HepG2 (cell line): ENCODE data around the gene CIAPIN1. TPM values are rescaled to one million over a fixed set of nuclear protein-coding genes. Genes with fewer than 3 reads are reported as not detected.

Source experiments
- HNF4A ChIP-seq: sonication (generic); formaldehyde crosslinking; IDR thresholded peaks from 2 replicates; pipeline ENCODE4 v1.4.0; 2020; ENCODE audit warnings: missing genetic modification reagents
- NKX3-1 ChIP-seq: sonication (generic); formaldehyde crosslinking; IDR thresholded peaks from 2 replicates; pipeline ENCODE4 v1.5.0; 2020; ENCODE audit warnings: missing genetic modification reagents
- REPIN1 ChIP-seq: sonication (generic); formaldehyde crosslinking; IDR thresholded peaks from 2 replicates; pipeline ENCODE4 v1.8.0; 2022; ENCODE audit warnings: missing genetic modification reagents, low read depth, mild to moderate bottlenecking, borderline replicate concordance
- TEAD2 ChIP-seq: sonication (generic); formaldehyde crosslinking; IDR thresholded peaks from 2 replicates; pipeline ENCODE4 v1.9.0; 2021; ENCODE audit warnings: missing genetic modification reagents
- ZNF350 ChIP-seq: sonication (generic); formaldehyde crosslinking; IDR thresholded peaks from 2 replicates; pipeline ENCODE4 v1.4.0; 2020; ENCODE audit warnings: mild to moderate bottlenecking, low read depth, missing genetic modification reagents, borderline replicate concordance
- polyA plus RNA-seq, 8 experiments: library from polyadenylated mRNA; depleted of rRNA in 3 of 8; stranded (reverse) in 7 of 8; unstranded in 1 of 8; fragments of >200 nt; fragmentation: Illumina TruSeq in 4 of 8; extraction: Trizol in 4 of 8; gene quantifications; 2 replicates each; pipeline versions ENCODE4 v1.2.1 to v1.2.3, GENCODE V29; 2011 to 2016; ENCODE audit warnings: low read depth in 4 of 8, missing spikeins in 1 of 8, mixed read lengths in 1 of 8; ENCODE audit not compliant: insufficient read depth in 1 of 8
- total RNA-seq, 5 experiments: library from RNA; depleted of rRNA; stranded (reverse); fragments of >200 nt; fragmentation: Illumina TruSeq; extraction: Trizol; gene quantifications; 2 replicates each; pipeline ENCODE4 v1.2.3, GENCODE V29; 2016; ENCODE audit warnings: low read depth in 1 of 5
- TF ChIP-seq, protein P1 (sequence below): IDR thresholded peaks from 2 replicates; pipeline ENCODE4 v1.6.1; 2016; ENCODE audit warnings: missing compliant biosample characterization, missing genetic modification reagents, borderline replicate concordance
- TF ChIP-seq, protein P2 (sequence below): sonication (generic); formaldehyde crosslinking; IDR thresholded peaks from 2 replicates; pipeline ENCODE4 v1.4.0; 2020; ENCODE audit warnings: missing genetic modification reagents, borderline replicate concordance
- TF ChIP-seq, protein P3 (sequence below): fragments of 450-650 bp; IDR thresholded peaks from 2 replicates; pipeline ENCODE4 v1.6.1; 2016
- TF ChIP-seq, protein P4 (sequence below): IDR thresholded peaks from 2 replicates; pipeline ENCODE4 v1.6.1; 2012; ENCODE audit warnings: low read length, improper control_type of control experiment
- TF ChIP-seq, protein P5 (sequence below): sonication (generic); formaldehyde crosslinking; IDR thresholded peaks from 2 replicates; pipeline ENCODE4 v1.9.0; 2021; ENCODE audit warnings: missing genetic modification reagents, borderline replicate concordance
- TF ChIP-seq, protein P6 (sequence below): sonication (generic); formaldehyde crosslinking; IDR thresholded peaks from 2 replicates; pipeline ENCODE4 v1.5.0; 2020; ENCODE audit warnings: mild to moderate bottlenecking, missing genetic modification reagents, borderline replicate concordance

The CIAPIN1 gene
- total and polyA plus RNA-seq, 2 of the 13 experiments (the other 11 are each of a cell fraction or from before 2014, with no cell fraction given): 69.3 to 89.7 TPM

DNA sequence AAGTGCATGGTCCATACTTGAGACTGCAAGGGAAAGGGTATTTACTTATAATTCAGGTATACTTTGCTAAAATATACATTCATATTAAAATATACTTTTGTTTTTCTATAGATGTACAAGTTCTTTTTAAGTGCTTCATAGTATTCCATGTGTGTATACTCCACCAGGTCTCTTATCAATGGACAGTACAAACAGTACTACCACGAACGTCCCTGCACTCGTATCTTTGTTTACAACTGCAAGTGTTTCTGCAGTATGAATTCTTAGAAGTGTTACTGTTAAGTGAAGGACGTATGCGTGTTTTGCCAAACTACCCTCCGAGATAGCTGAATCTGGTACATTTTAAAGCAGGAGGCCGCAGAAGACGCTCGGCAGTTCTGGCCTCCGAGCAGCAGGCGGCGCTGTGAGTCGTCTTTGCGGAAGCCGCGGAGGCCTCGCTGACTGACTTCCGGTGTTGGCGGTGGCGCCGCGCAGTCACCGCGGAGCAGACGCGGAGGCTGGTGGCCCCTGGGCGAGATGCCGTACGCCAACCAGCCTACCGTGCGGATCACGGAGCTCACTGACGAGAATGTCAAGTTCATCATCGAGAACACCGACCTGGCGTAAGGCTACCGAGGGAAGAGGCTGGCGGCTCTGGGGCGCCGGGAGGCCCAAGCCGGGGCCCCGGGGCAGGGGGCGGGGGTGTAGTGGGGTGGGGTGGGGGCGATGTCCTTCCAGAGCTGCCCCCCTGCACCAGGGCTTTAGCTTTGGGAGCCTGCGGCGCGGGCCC, 15.2 kb upstream of the CIAPIN1 start, which contains the start of gene POLR2C (continued):
- TF ChIP-seq TEAD2 (CRISPR knock-in tag) (no peak), REPIN1 (peak; percentile 97), HNF4A (CRISPR knock-in tag) (peak; percentile 59), NKX3-1 (no peak; the same call in none of the 2 replicates), ZNF350 (CRISPR knock-in tag) (peak; percentile 96)
- TF ChIP-seq, protein P1, sequence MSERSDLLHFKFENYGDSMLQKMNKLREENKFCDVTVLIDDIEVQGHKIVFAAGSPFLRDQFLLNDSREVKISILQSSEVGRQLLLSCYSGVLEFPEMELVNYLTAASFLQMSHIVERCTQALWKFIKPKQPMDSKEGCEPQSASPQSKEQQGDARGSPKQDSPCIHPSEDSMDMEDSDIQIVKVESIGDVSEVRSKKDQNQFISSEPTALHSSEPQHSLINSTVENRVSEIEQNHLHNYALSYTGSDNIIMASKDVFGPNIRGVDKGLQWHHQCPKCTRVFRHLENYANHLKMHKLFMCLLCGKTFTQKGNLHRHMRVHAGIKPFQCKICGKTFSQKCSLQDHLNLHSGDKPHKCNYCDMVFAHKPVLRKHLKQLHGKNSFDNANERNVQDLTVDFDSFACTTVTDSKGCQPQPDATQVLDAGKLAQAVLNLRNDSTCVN (CRISPR knock-in tag): peak; percentile 93
- TF ChIP-seq, protein P2, sequence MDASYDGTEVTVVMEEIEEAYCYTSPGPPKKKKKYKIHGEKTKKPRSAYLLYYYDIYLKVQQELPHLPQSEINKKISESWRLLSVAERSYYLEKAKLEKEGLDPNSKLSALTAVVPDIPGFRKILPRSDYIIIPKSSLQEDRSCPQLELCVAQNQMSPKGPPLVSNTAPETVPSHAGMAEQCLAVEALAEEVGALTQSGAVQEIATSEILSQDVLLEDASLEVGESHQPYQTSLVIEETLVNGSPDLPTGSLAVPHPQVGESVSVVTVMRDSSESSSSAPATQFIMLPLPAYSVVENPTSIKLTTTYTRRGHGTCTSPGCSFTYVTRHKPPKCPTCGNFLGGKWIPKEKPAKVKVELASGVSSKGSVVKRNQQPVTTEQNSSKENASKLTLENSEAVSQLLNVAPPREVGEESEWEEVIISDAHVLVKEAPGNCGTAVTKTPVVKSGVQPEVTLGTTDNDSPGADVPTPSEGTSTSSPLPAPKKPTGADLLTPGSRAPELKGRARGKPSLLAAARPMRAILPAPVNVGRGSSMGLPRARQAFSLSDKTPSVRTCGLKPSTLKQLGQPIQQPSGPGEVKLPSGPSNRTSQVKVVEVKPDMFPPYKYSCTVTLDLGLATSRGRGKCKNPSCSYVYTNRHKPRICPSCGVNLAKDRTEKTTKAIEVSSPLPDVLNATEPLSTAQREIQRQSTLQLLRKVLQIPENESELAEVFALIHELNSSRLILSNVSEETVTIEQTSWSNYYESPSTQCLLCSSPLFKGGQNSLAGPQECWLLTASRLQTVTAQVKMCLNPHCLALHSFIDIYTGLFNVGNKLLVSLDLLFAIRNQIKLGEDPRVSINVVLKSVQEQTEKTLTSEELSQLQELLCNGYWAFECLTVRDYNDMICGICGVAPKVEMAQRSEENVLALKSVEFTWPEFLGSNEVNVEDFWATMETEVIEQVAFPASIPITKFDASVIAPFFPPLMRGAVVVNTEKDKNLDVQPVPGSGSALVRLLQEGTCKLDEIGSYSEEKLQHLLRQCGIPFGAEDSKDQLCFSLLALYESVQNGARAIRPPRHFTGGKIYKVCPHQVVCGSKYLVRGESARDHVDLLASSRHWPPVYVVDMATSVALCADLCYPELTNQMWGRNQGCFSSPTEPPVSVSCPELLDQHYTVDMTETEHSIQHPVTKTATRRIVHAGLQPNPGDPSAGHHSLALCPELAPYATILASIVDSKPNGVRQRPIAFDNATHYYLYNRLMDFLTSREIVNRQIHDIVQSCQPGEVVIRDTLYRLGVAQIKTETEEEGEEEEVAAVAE (CRISPR knock-in tag): peak; percentile 75; the same call in 1 of the 2 replicates
- TF ChIP-seq, protein P3, sequence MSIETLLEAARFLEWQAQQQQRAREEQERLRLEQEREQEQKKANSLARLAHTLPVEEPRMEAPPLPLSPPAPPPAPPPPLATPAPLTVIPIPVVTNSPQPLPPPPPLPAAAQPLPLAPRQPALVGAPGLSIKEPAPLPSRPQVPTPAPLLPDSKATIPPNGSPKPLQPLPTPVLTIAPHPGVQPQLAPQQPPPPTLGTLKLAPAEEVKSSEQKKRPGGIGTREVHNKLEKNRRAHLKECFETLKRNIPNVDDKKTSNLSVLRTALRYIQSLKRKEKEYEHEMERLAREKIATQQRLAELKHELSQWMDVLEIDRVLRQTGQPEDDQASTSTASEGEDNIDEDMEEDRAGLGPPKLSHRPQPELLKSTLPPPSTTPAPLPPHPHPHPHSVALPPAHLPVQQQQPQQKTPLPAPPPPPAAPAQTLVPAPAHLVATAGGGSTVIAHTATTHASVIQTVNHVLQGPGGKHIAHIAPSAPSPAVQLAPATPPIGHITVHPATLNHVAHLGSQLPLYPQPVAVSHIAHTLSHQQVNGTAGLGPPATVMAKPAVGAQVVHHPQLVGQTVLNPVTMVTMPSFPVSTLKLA: no peak
- TF ChIP-seq, protein P4, sequence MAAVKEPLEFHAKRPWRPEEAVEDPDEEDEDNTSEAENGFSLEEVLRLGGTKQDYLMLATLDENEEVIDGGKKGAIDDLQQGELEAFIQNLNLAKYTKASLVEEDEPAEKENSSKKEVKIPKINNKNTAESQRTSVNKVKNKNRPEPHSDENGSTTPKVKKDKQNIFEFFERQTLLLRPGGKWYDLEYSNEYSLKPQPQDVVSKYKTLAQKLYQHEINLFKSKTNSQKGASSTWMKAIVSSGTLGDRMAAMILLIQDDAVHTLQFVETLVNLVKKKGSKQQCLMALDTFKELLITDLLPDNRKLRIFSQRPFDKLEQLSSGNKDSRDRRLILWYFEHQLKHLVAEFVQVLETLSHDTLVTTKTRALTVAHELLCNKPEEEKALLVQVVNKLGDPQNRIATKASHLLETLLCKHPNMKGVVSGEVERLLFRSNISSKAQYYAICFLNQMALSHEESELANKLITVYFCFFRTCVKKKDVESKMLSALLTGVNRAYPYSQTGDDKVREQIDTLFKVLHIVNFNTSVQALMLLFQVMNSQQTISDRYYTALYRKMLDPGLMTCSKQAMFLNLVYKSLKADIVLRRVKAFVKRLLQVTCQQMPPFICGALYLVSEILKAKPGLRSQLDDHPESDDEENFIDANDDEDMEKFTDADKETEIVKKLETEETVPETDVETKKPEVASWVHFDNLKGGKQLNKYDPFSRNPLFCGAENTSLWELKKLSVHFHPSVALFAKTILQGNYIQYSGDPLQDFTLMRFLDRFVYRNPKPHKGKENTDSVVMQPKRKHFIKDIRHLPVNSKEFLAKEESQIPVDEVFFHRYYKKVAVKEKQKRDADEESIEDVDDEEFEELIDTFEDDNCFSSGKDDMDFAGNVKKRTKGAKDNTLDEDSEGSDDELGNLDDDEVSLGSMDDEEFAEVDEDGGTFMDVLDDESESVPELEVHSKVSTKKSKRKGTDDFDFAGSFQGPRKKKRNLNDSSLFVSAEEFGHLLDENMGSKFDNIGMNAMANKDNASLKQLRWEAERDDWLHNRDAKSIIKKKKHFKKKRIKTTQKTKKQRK: no peak
- TF ChIP-seq, protein P5, sequence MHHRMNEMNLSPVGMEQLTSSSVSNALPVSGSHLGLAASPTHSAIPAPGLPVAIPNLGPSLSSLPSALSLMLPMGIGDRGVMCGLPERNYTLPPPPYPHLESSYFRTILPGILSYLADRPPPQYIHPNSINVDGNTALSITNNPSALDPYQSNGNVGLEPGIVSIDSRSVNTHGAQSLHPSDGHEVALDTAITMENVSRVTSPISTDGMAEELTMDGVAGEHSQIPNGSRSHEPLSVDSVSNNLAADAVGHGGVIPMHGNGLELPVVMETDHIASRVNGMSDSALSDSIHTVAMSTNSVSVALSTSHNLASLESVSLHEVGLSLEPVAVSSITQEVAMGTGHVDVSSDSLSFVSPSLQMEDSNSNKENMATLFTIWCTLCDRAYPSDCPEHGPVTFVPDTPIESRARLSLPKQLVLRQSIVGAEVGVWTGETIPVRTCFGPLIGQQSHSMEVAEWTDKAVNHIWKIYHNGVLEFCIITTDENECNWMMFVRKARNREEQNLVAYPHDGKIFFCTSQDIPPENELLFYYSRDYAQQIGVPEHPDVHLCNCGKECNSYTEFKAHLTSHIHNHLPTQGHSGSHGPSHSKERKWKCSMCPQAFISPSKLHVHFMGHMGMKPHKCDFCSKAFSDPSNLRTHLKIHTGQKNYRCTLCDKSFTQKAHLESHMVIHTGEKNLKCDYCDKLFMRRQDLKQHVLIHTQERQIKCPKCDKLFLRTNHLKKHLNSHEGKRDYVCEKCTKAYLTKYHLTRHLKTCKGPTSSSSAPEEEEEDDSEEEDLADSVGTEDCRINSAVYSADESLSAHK (CRISPR knock-in tag): peak; percentile 76; the same call in 1 of the 2 replicates
- TF ChIP-seq, protein P6, sequence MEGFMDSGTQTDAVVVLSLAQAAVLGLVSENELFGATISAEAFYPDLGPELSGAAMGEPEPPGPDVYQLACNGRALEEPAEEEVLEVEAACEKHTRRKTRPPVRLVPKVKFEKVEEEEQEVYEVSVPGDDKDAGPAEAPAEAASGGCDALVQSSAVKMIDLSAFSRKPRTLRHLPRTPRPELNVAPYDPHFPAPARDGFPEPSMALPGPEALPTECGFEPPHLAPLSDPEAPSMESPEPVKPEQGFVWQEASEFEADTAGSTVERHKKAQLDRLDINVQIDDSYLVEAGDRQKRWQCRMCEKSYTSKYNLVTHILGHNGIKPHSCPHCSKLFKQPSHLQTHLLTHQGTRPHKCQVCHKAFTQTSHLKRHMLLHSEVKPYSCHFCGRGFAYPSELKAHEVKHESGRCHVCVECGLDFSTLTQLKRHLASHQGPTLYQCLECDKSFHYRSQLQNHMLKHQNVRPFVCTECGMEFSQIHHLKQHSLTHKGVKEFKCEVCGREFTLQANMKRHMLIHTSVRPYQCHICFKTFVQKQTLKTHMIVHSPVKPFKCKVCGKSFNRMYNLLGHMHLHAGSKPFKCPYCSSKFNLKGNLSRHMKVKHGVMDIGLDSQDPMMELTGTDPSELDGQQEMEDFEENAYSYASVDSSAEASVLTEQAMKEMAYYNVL (CRISPR knock-in tag): peak; percentile 68; the same call in 1 of the 2 replicates
